ENCODE data around the gene EDN2.

GRCh38 chr1:41507836-41508235 is 23.4 kb upstream of the EDN2 start:
- TF ChIP-seq, protein P1, sequence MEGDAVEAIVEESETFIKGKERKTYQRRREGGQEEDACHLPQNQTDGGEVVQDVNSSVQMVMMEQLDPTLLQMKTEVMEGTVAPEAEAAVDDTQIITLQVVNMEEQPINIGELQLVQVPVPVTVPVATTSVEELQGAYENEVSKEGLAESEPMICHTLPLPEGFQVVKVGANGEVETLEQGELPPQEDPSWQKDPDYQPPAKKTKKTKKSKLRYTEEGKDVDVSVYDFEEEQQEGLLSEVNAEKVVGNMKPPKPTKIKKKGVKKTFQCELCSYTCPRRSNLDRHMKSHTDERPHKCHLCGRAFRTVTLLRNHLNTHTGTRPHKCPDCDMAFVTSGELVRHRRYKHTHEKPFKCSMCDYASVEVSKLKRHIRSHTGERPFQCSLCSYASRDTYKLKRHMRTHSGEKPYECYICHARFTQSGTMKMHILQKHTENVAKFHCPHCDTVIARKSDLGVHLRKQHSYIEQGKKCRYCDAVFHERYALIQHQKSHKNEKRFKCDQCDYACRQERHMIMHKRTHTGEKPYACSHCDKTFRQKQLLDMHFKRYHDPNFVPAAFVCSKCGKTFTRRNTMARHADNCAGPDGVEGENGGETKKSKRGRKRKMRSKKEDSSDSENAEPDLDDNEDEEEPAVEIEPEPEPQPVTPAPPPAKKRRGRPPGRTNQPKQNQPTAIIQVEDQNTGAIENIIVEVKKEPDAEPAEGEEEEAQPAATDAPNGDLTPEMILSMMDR (IDR thresholded peaks at IDR 0.05): no peak
- TF ChIP-seq POLR2A (IDR thresholded peaks at IDR 0.05): no peak
- no peak for TF ChIP-seq EP300 (IDR thresholded peaks at IDR 0.05)

Measured in ovary (tissue), 3 donors.